Gastroesophageal sphincter (tissue), 4 donors: ENCODE results near the gene GALNT18. TPM values are rescaled to one million over a fixed set of nuclear protein-coding genes. Genes with fewer than 3 reads are reported as not detected.

Experiments used
- ATAC-seq: fragments of 150-250 bp; one replicate; pipeline ENCODE4 v1.9.1; 2016; ENCODE audit warnings: mild to moderate bottlenecking, moderate library complexity
- H3K27ac ChIP-seq, 4 donors: fragments of 200-600 bp; sonication (generic) in 3 of 4; 1 replicate in 3 of 4; 2 replicates in 1 of 4; pipeline ENCODE4 v1.5.1; 2016 to 2019
- H3K27me3 ChIP-seq: fragments of 200-600 bp; sonication (generic); one replicate; pipeline ENCODE4 v1.5.1; 2019
- H3K36me3 ChIP-seq, 2 donors: fragments of 200-600 bp; sonication (generic); one replicate each; pipeline ENCODE4 v1.5.1; 2019; ENCODE audit warnings: control low read depth in 1 of 2
- H3K4me1 ChIP-seq, 3 donors: fragments of 200-600 bp; sonication (generic); 1 replicate in 2 of 3; 2 replicates in 1 of 3; pipeline ENCODE4 v1.5.1; 2016 to 2019; ENCODE audit warnings: control low read depth in 2 of 3
- H3K4me3 ChIP-seq, 2 donors: fragments of 200-600 bp; sonication (generic); one replicate each; pipeline ENCODE4 v1.5.1; 2019; ENCODE audit warnings: mild to moderate bottlenecking in 1 of 2, moderate library complexity in 1 of 2
- H3K9me3 ChIP-seq, 3 donors: fragments of 200-600 bp; sonication (generic); one replicate each; pipeline ENCODE4 v1.5.1; 2017 to 2019; ENCODE audit warnings: control low read depth in 2 of 3
- CTCF ChIP-seq, 4 experiments: fragments of 200-600 bp in 2 of 4; fragments of 450-650 bp in 2 of 4; sonication (generic) in 1 of 4; IDR thresholded peaks; one replicate each; pipeline ENCODE4 v1.5.1; 2017 to 2019; ENCODE audit warnings: antibody characterized with exemption in 4 of 4, mild to moderate bottlenecking in 2 of 4, moderate library complexity in 2 of 4
- EP300 ChIP-seq: sonication (generic); formaldehyde crosslinking; IDR thresholded peaks from one replicate; pipeline ENCODE4 v1.6.1; 2017; ENCODE audit warnings: antibody characterized with exemption, mild to moderate bottlenecking
- POLR2A ChIP-seq, 2 donors: fragments of 450-650 bp; IDR thresholded peaks; one replicate each; pipeline ENCODE4 v1.6.1; 2017; ENCODE audit warnings: antibody characterized with exemption in 2 of 2, mild to moderate bottlenecking in 2 of 2, moderate library complexity in 1 of 2
- POLR2AphosphoS5 ChIP-seq: sonication (generic); formaldehyde crosslinking; IDR thresholded peaks from one replicate; pipeline ENCODE4 v1.6.1; 2017; ENCODE audit warnings: antibody characterized with exemption
- WGBS, 2 donors: methylation state at CpG; one replicate each; pipeline ENCODE4 v1.1.5; 2018; ENCODE audit warnings: low coverage in 1 of 2; 5-methylcytosine and 5-hydroxymethylcytosine counted together
- total RNA-seq, 4 donors: library from RNA; depleted of rRNA; stranded (reverse); fragments of >200 nt; gene quantifications; one replicate each; pipeline ENCODE4 v1.1.0, GENCODE V29; 2016

Gene GALNT18
- total RNA-seq, 4 donors from 2014 or later: 16.0 to 65.6 (median 35.2) TPM

GRCh38 chr11:11313426-11313825 lies 308.4 kb downstream of the GALNT18 start:
- peak overlapping the region in 1 of 4 donors; percentile 49 for H3K27ac ChIP-seq
- WGBS, 2 donors: 100% methylated on average over 1 of the region's 1 CpG
- peak; percentile 24 for ATAC-seq

DNA sequence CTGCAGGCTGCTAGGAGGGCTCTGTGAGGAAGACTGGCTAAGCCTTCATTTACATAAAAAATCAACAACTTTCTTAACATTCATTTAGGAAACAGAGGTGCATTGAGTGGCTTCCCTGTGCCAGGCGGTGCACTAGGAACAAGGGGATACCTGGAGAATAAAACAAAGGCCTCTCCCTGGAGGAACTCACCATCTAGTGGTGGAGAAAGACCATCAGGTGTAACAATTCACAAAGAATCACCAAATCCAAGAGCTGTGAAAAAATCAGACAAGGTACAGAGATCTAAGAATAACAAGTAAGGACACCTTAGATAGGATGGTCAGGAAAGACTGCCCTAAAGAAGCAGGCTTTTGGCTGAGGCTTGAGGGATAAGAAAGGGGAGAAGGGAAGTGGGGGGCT lies 309.1 kb downstream of the GALNT18 start:
- Histone ChIP-seq H3K27me3 (no peaks in the 10 kb centered on the region), H3K9me3 (no peaks in the 10 kb centered on the region), H3K4me1 (peaks cover 0 to 23% (median 10%) of the 10 kb centered on the region in 3 donors), H3K36me3 (peaks cover 0 to 4% of the 10 kb centered on the region in 2 donors), H3K27ac (no peak overlapping the region), H3K4me3 (no peak overlapping the region)
- 100% methylated on average over 1 of the region's 1 CpG; no CpG with 5 or more reads in 1 of the 2 donors for WGBS, 2 donors
- TF ChIP-seq EP300 (no peak), POLR2AphosphoS5 (no peak), POLR2A (IDR thresholded peaks at IDR 0.05) (no peak), CTCF (IDR thresholded peaks at IDR 0.05) (no peak)
- ATAC-seq: no peak

More at GRCh38 chr11:11313426-11313825, 308.4 kb downstream of the GALNT18 start:
- Histone ChIP-seq H3K27me3 (no peaks in the 10 kb centered on the region), H3K36me3 (no peaks in the 10 kb centered on the region), H3K4me1 (peaks cover 0 to 23% (median 10%) of the 10 kb centered on the region in 3 donors), H3K4me3 (no peak overlapping the region), H3K9me3 (no peaks in the 10 kb centered on the region)
- TF ChIP-seq CTCF (IDR thresholded peaks at IDR 0.05) (no peak), POLR2A (IDR thresholded peaks at IDR 0.05) (no peak), EP300 (no peak), POLR2AphosphoS5 (no peak)

DNA sequence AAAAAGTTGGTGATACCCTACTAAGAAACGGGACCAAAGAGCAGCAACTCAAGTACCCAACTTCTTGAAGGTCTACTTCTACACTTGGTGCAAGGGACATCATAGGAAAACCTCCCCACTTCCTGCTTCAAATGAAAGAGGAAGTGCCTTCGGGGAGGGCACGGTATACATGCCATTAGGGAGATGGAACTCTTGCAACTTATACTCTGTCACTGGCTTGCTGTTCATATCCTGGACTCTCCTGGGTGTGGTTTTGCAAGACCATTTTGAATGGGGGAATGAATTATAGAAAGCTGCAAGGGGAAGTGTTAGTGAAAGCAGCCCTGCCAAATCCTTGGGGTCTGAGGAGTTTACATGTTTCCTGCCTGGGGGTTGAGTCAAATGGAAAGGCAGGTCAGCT lies 310.6 kb downstream of the GALNT18 start:
- no peak for TF ChIP-seq EP300
- H3K9me3 ChIP-seq: no peaks in the 10 kb centered on the region
- no peak overlapping the region for H3K4me3 ChIP-seq
- no peak overlapping the region for H3K27ac ChIP-seq
- 100% methylated on average over 1 of the region's 3 CpGs; no CpG with 5 or more reads in 1 of the 2 donors for WGBS, 2 donors
- H3K4me1 ChIP-seq: peaks cover 0 to 23% (median 10%) of the 10 kb centered on the region in 3 donors
- no peaks in the 10 kb centered on the region for H3K27me3 ChIP-seq
- H3K36me3 ChIP-seq: peaks cover 0 to 15% of the 10 kb centered on the region in 2 donors
- no peak for ATAC-seq

- no peaks in the 10 kb centered on the region for H3K9me3 ChIP-seq
- ATAC-seq: no peak
- WGBS, 2 donors: 100% methylated on average over 1 to 2 of the region's 2 CpGs
- TF ChIP-seq EP300 (no peak), CTCF (IDR thresholded peaks at IDR 0.05) (no peak), POLR2A (IDR thresholded peaks at IDR 0.05) (no peak), POLR2AphosphoS5 (no peak)
- no peaks in the 10 kb centered on the region for H3K27me3 ChIP-seq
- no peak overlapping the region for H3K27ac ChIP-seq
- H3K4me3 ChIP-seq: no peak overlapping the region
- H3K4me1 ChIP-seq: peaks cover 0 to 22% (median 10%) of the 10 kb centered on the region in 3 donors
- H3K36me3 ChIP-seq: peaks cover 0 to 25% of the 10 kb centered on the region in 2 donors
These were observed 311.9 kb downstream of the GALNT18 start for GRCh38 chr11:11309906-11310305.

GRCh38 chr11:11308249-11308648 lies 313.6 kb downstream of the GALNT18 start:
- Histone ChIP-seq H3K9me3 (no peaks in the 10 kb centered on the region), H3K4me1 (peaks cover 0 to 6% (median 0%) of the 10 kb centered on the region in 3 donors), H3K4me3 (no peak overlapping the region), H3K36me3 (peaks cover 0 to 31% of the 10 kb centered on the region in 2 donors), H3K27ac (no peak overlapping the region), H3K27me3 (no peaks in the 10 kb centered on the region)
- ATAC-seq: no peak
- 80% methylated on average over 1 of the region's 1 CpG; no CpG with 5 or more reads in 1 of the 2 donors for WGBS, 2 donors
- TF ChIP-seq EP300: no peak

- ATAC-seq: no peak
- H3K36me3 ChIP-seq: peaks cover 0 to 36% of the 10 kb centered on the region in 2 donors
- no peak overlapping the region for H3K27ac ChIP-seq
- 92% methylated on average over 2 of the region's 2 CpGs; no CpG with 5 or more reads in 1 of the 2 donors for WGBS, 2 donors
- H3K4me3 ChIP-seq: no peak overlapping the region
- no peaks in the 10 kb centered on the region for H3K27me3 ChIP-seq
- no peak for TF ChIP-seq EP300
- no peaks in the 10 kb centered on the region for H3K9me3 ChIP-seq
- H3K4me1 ChIP-seq: no peaks in the 10 kb centered on the region
These were observed 314.9 kb downstream of the GALNT18 start for GRCh38 chr11:11306855-11307254.
